ENCODE results near the gene AKT1.

DNA sequence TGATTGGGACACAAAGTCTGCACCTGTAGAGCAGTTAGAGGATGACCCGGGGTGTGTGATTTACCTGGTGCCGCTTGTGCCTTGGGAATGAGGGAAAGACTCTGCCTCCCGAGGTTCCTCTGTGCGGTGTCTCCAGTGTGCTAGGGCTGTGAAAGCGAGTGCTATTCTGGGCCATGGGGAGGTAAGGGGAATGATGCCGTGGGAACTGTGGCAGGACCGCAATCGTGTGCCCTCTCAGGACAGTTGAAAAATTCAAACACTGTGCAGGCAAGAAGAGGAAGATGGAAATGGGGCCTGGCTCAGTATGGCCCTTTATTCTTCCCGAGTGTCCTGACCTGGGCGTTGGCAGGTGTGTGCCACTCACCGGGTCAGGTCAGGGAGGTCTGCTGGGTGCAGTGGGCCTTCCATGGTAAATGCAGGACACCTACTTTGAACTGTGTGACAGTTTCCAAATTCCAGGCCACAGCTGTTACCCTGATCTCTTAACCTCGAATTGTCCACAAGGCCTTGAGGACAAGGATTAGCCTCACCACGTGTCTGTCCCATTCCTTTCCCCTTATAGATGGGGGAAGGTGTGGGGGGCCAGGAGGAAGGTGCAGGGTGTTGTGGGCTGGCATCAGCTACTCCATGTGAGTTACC lies 41.2 kb downstream of the AKT1 start:
- TF ChIP-seq, protein P1, sequence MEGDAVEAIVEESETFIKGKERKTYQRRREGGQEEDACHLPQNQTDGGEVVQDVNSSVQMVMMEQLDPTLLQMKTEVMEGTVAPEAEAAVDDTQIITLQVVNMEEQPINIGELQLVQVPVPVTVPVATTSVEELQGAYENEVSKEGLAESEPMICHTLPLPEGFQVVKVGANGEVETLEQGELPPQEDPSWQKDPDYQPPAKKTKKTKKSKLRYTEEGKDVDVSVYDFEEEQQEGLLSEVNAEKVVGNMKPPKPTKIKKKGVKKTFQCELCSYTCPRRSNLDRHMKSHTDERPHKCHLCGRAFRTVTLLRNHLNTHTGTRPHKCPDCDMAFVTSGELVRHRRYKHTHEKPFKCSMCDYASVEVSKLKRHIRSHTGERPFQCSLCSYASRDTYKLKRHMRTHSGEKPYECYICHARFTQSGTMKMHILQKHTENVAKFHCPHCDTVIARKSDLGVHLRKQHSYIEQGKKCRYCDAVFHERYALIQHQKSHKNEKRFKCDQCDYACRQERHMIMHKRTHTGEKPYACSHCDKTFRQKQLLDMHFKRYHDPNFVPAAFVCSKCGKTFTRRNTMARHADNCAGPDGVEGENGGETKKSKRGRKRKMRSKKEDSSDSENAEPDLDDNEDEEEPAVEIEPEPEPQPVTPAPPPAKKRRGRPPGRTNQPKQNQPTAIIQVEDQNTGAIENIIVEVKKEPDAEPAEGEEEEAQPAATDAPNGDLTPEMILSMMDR (IDR thresholded peaks at IDR 0.05 in 4 of 5, conservative IDR thresholded peaks at IDR 0.05 in 1 of 5), result no peak
- TF ChIP-seq POLR2A (IDR thresholded peaks at IDR 0.05), result no peak
